Esophagus muscularis mucosa (tissue), 4 donors: ENCODE data around the gene WFDC10B.
"Not testable (repeated sequence)": the region's sequence is repeated elsewhere in the genome, so short reads cannot be mapped to it uniquely, and the experiment has no call there.

Experiments used
- CTCF ChIP-seq, 3 experiments: fragments of 200-600 bp in 2 of 3; fragments of 450-650 bp in 1 of 3; sonication (generic) in 2 of 3; IDR thresholded peaks; one replicate each; pipeline ENCODE4 v1.5.1; 2017 to 2019; ENCODE audit warnings: antibody characterized with exemption in 3 of 3, mild to moderate bottlenecking in 2 of 3, moderate library complexity in 1 of 3
- EP300 ChIP-seq: sonication (generic); formaldehyde crosslinking; IDR thresholded peaks from one replicate; pipeline ENCODE4 v1.6.1; 2017; ENCODE audit warnings: antibody characterized with exemption
- POLR2A ChIP-seq: fragments of 450-650 bp; IDR thresholded peaks from one replicate; pipeline ENCODE4 v1.6.1; 2017; ENCODE audit warnings: antibody characterized with exemption, moderate library complexity, mild to moderate bottlenecking, low read depth
- POLR2AphosphoS5 ChIP-seq, 2 donors: sonication (generic); formaldehyde crosslinking; IDR thresholded peaks; one replicate each; pipeline ENCODE4 v1.6.1; 2017; ENCODE audit warnings: antibody characterized with exemption in 2 of 2

- not testable (repeated sequence) for TF ChIP-seq CTCF (IDR thresholded peaks at IDR 0.05); POLR2A; EP300; POLR2AphosphoS5 (IDR thresholded peaks at IDR 0.05)
Observed at GRCh38 chr20:45693346-45693745, 11.5 kb downstream of the WFDC10B start.
